ENCODE measurements around the gene SAP30BP. TPM values are rescaled to one million over a fixed set of nuclear protein-coding genes. Genes with fewer than 3 reads are reported as not detected.

SAP30BP gene
- total and polyA plus RNA-seq, 10 of the 15 experiments (the other 5 are each of a cell fraction or from before 2014, with no cell fraction given) = 57.9 to 166 (median 94.5) TPM

GRCh38 chr17:75645889-75646637 lies 21.1 kb upstream of the SAP30BP start (continued):
- TF ChIP-seq, protein P1, sequence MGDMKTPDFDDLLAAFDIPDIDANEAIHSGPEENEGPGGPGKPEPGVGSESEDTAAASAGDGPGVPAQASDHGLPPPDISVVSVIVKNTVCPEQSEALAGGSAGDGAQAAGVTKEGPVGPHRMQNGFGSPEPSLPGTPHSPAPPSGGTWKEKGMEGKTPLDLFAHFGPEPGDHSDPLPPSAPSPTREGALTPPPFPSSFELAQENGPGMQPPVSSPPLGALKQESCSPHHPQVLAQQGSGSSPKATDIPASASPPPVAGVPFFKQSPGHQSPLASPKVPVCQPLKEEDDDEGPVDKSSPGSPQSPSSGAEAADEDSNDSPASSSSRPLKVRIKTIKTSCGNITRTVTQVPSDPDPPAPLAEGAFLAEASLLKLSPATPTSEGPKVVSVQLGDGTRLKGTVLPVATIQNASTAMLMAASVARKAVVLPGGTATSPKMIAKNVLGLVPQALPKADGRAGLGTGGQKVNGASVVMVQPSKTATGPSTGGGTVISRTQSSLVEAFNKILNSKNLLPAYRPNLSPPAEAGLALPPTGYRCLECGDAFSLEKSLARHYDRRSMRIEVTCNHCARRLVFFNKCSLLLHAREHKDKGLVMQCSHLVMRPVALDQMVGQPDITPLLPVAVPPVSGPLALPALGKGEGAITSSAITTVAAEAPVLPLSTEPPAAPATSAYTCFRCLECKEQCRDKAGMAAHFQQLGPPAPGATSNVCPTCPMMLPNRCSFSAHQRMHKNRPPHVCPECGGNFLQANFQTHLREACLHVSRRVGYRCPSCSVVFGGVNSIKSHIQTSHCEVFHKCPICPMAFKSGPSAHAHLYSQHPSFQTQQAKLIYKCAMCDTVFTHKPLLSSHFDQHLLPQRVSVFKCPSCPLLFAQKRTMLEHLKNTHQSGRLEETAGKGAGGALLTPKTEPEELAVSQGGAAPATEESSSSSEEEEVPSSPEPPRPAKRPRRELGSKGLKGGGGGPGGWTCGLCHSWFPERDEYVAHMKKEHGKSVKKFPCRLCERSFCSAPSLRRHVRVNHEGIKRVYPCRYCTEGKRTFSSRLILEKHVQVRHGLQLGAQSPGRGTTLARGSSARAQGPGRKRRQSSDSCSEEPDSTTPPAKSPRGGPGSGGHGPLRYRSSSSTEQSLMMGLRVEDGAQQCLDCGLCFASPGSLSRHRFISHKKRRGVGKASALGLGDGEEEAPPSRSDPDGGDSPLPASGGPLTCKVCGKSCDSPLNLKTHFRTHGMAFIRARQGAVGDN (IDR thresholded peaks at IDR 0.05) = peak; percentile 88
- TF ChIP-seq ZSCAN29 (IDR thresholded peaks at IDR 0.05) (no peak), SREBF2 (IDR thresholded peaks at IDR 0.05; ENCODE audit: low read length) (no peak), POLR2A (IDR thresholded peaks at IDR 0.05; ENCODE audit: low read depth, low read length) (no peak), RB1 (IDR thresholded peaks at IDR 0.05; ENCODE audit: borderline replicate concordance) (peak; percentile 60; the same call in 1 of the 2 replicates), BCL11A (IDR thresholded peaks at IDR 0.05; ENCODE audit: low read depth, low read length) (no peak), KAT2A (conservative IDR thresholded peaks at IDR 0.05; ENCODE audit: control insufficient read depth, low read depth, low read length) (no peak), FOXM1 (IDR thresholded peaks at IDR 0.05; ENCODE audit: low read depth, low read length) (no peak), MTA3 (IDR thresholded peaks at IDR 0.05; ENCODE audit: borderline replicate concordance, low read length) (no peak), SMAD1 (IDR thresholded peaks at IDR 0.05; ENCODE audit: low read depth, partially characterized antibody) (no peak), ESRRA (IDR thresholded peaks at IDR 0.05; ENCODE audit: low read length) (no peak), NKRF (conservative IDR thresholded peaks at IDR 0.05) (0 out of 2 replicates have a peak, but pooled peaks have one; percentile 28), YBX1 (IDR thresholded peaks at IDR 0.05) (no peak), JUNB (IDR thresholded peaks at IDR 0.05) (no peak), ZNF217 (IDR thresholded peaks at IDR 0.05) (no peak; the same call in 1 of the 2 replicates), SIN3A (IDR thresholded peaks at IDR 0.05; ENCODE audit: low read depth, low read length) (no peak), EZH2 (IDR thresholded peaks at IDR 0.05; ENCODE audit: borderline replicate concordance, control insufficient read depth, low read depth, low read length) (no peak), NBN (IDR thresholded peaks at IDR 0.05) (peak; percentile 80)
- TF ChIP-seq, protein P2, sequence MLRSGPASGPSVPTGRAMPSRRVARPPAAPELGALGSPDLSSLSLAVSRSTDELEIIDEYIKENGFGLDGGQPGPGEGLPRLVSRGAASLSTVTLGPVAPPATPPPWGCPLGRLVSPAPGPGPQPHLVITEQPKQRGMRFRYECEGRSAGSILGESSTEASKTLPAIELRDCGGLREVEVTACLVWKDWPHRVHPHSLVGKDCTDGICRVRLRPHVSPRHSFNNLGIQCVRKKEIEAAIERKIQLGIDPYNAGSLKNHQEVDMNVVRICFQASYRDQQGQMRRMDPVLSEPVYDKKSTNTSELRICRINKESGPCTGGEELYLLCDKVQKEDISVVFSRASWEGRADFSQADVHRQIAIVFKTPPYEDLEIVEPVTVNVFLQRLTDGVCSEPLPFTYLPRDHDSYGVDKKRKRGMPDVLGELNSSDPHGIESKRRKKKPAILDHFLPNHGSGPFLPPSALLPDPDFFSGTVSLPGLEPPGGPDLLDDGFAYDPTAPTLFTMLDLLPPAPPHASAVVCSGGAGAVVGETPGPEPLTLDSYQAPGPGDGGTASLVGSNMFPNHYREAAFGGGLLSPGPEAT (IDR thresholded peaks at IDR 0.05; ENCODE audit: low read depth) = peak; percentile 68
- TF ChIP-seq, protein P3, sequence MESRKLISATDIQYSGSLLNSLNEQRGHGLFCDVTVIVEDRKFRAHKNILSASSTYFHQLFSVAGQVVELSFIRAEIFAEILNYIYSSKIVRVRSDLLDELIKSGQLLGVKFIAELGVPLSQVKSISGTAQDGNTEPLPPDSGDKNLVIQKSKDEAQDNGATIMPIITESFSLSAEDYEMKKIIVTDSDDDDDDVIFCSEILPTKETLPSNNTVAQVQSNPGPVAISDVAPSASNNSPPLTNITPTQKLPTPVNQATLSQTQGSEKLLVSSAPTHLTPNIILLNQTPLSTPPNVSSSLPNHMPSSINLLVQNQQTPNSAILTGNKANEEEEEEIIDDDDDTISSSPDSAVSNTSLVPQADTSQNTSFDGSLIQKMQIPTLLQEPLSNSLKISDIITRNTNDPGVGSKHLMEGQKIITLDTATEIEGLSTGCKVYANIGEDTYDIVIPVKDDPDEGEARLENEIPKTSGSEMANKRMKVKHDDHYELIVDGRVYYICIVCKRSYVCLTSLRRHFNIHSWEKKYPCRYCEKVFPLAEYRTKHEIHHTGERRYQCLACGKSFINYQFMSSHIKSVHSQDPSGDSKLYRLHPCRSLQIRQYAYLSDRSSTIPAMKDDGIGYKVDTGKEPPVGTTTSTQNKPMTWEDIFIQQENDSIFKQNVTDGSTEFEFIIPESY (IDR thresholded peaks at IDR 0.05) = no peak
